Mesendoderm (in vitro differentiated cells): ENCODE results near the gene EPB41L4B.

Source experiments
- DNase-seq: peaks from one replicate; pipeline ENCODE4 v3.0.0; 2013
- H2AK5ac ChIP-seq: 2 replicates; pipeline ENCODE4 v1.6.1; 2013; ENCODE audit warnings: low read length, inconsistent platforms
- H2BK120ac ChIP-seq: 2 replicates; pipeline ENCODE4 v1.6.1; 2013; ENCODE audit warnings: low read depth, mild to moderate bottlenecking, low read length, moderate library complexity, mixed read lengths
- H2BK15ac ChIP-seq: replicated peaks from 2 replicates; pipeline ENCODE4 v1.6.1; 2013; ENCODE audit warnings: low read depth, mild to moderate bottlenecking, moderate library complexity
- H2BK5ac ChIP-seq: 2 replicates; pipeline ENCODE4 v1.6.1; 2013; ENCODE audit warnings: low read length, inconsistent platforms
- H3K18ac ChIP-seq: 2 replicates; pipeline ENCODE4 v1.6.1; 2013; ENCODE audit warnings: mild to moderate bottlenecking, low read length, mixed read lengths
- H3K23ac ChIP-seq: one replicate; pipeline ENCODE4 v1.6.1; 2013; ENCODE audit warnings: low read length
- H3K27ac ChIP-seq: 2 replicates; pipeline ENCODE4 v1.5.1; 2013; ENCODE audit warnings: low read depth, mild to moderate bottlenecking, inconsistent platforms, low read length, moderate library complexity
- H3K27me3 ChIP-seq: 2 replicates; pipeline ENCODE4 v1.6.1; 2013; ENCODE audit warnings: low read length, control low read depth, mild to moderate bottlenecking, inconsistent platforms; ENCODE audit not compliant: insufficient read depth, poor library complexity
- H3K36me3 ChIP-seq: 2 replicates; pipeline ENCODE4 v1.6.1; 2013; ENCODE audit warnings: low read length, inconsistent platforms; ENCODE audit not compliant: control insufficient read depth, insufficient read depth
- H3K4ac ChIP-seq: one replicate; pipeline ENCODE4 v1.6.1; 2013; ENCODE audit warnings: low read depth, mild to moderate bottlenecking, low read length, moderate library complexity
- H3K4me1 ChIP-seq: 2 replicates; pipeline ENCODE4 v1.6.1; 2013; ENCODE audit warnings: low read depth, low read length, inconsistent platforms; ENCODE audit not compliant: control insufficient read depth
- H3K4me2 ChIP-seq: 2 replicates; pipeline ENCODE4 v1.6.1; 2013; ENCODE audit warnings: low read length
- H3K4me3 ChIP-seq: 2 replicates; pipeline ENCODE4 v1.5.1; 2013; ENCODE audit warnings: mild to moderate bottlenecking, low read length
- H3K56ac ChIP-seq: one replicate; pipeline ENCODE4 v1.6.1; 2013; ENCODE audit warnings: low read length
- H3K79me1 ChIP-seq: 2 replicates; pipeline ENCODE4 v1.6.1; 2013; ENCODE audit warnings: low read length, inconsistent platforms
- H3K79me2 ChIP-seq: 2 replicates; pipeline ENCODE4 v1.6.1; 2013; ENCODE audit warnings: mild to moderate bottlenecking, low read length; ENCODE audit not compliant: control insufficient read depth, insufficient read depth
- H3K9ac ChIP-seq: 2 replicates; pipeline ENCODE4 v1.6.1; 2013; ENCODE audit warnings: low read length, inconsistent platforms
- H4K5ac ChIP-seq: one replicate; pipeline ENCODE4 v1.6.1; 2013; ENCODE audit warnings: low read length
- H4K8ac ChIP-seq: one replicate; pipeline ENCODE4 v1.6.1; 2013; ENCODE audit warnings: low read depth, mild to moderate bottlenecking, control low read depth, low read length, moderate library complexity
- WGBS: extraction: QIAGEN DNeasy Blood & Tissue Kit; methylation state at CpG from one replicate; pipeline ENCODE4 v1.1.7; 2013; ENCODE audit warnings: low lambda C conversion rate, missing lambda C conversion rate; ENCODE audit not compliant: insufficient coverage; ENCODE audit errors: extremely low coverage; 5-methylcytosine and 5-hydroxymethylcytosine counted together

EPB41L4B gene

GRCh38 chr9:109149722-109150121 is 171.1 kb downstream of the EPB41L4B start:
- no peak overlapping the region for H2AK5ac ChIP-seq
- no peaks in the 10 kb centered on the region for H3K4me1 ChIP-seq
- DNase-seq = no peak
- H3K27me3 ChIP-seq = no peaks in the 10 kb centered on the region
- H3K23ac ChIP-seq = no peak overlapping the region
- no peaks in the 10 kb centered on the region for H3K36me3 ChIP-seq
- no peak overlapping the region for H3K4ac ChIP-seq
- H3K79me2 ChIP-seq = no peaks in the 10 kb centered on the region
- no CpG with 5 or more reads among the region's 4 CpGs for WGBS
- H3K27ac ChIP-seq = no peak overlapping the region
- no peak overlapping the region for H2BK120ac ChIP-seq
- no peak overlapping the region for H3K18ac ChIP-seq
- no peak overlapping the region for H3K4me2 ChIP-seq
- H3K4me3 ChIP-seq = no peak overlapping the region
- H2BK5ac ChIP-seq = no peak overlapping the region
- H3K9ac ChIP-seq = no peak overlapping the region
- H3K56ac ChIP-seq = no peak overlapping the region
- no peak overlapping the region for H4K8ac ChIP-seq
- no peak overlapping the region for H4K5ac ChIP-seq
- no peaks in the 10 kb centered on the region for H3K79me1 ChIP-seq
- no peak overlapping the region for H2BK15ac ChIP-seq

- Histone ChIP-seq H3K18ac (no peak overlapping the region), H3K4me2 (no peak overlapping the region), H3K9ac (no peak overlapping the region), H3K36me3 (no peaks in the 10 kb centered on the region), H2AK5ac (no peak overlapping the region), H2BK120ac (no peak overlapping the region), H2BK15ac (no peak overlapping the region), H4K8ac (no peak overlapping the region), H3K4me1 (no peaks in the 10 kb centered on the region), H3K56ac (no peak overlapping the region), H3K79me2 (no peaks in the 10 kb centered on the region), H2BK5ac (no peak overlapping the region), H3K4me3 (no peak overlapping the region), H3K4ac (no peak overlapping the region), H3K27me3 (no peaks in the 10 kb centered on the region), H3K23ac (no peak overlapping the region), H4K5ac (no peak overlapping the region), H3K27ac (no peak overlapping the region), H3K79me1 (no peaks in the 10 kb centered on the region)
- DNase-seq = no peak
- no CpG with 5 or more reads among the region's 5 CpGs for WGBS
These were observed 171.8 kb downstream of the EPB41L4B start for GRCh38 chr9:109149089-109149488.

GRCh38 chr9:109145051-109145450 is 175.8 kb downstream of the EPB41L4B start:
- Histone ChIP-seq H3K79me1 (no peaks in the 10 kb centered on the region), H3K27ac (no peak overlapping the region), H3K27me3 (no peaks in the 10 kb centered on the region), H2BK15ac (no peak overlapping the region), H3K79me2 (no peaks in the 10 kb centered on the region), H3K9ac (no peak overlapping the region), H4K5ac (no peak overlapping the region), H3K4me1 (no peaks in the 10 kb centered on the region), H4K8ac (no peak overlapping the region), H3K4ac (no peak overlapping the region), H2BK120ac (no peak overlapping the region), H2AK5ac (no peak overlapping the region), H3K4me2 (no peak overlapping the region), H3K56ac (no peak overlapping the region), H3K23ac (no peak overlapping the region), H3K36me3 (no peaks in the 10 kb centered on the region), H2BK5ac (no peak overlapping the region), H3K18ac (no peak overlapping the region), H3K4me3 (no peak overlapping the region)
- DNase-seq = no peak
- WGBS = no CpG with 5 or more reads among the region's 6 CpGs

- H3K23ac ChIP-seq = no peak overlapping the region
- no peak overlapping the region for H3K4ac ChIP-seq
- H3K4me2 ChIP-seq = no peak overlapping the region
- H2BK5ac ChIP-seq = no peak overlapping the region
- no peaks in the 10 kb centered on the region for H3K4me1 ChIP-seq
- H3K79me2 ChIP-seq = no peaks in the 10 kb centered on the region
- no peak overlapping the region for H2AK5ac ChIP-seq
- no peak overlapping the region for H4K8ac ChIP-seq
- no peak overlapping the region for H2BK120ac ChIP-seq
- no peak overlapping the region for H3K9ac ChIP-seq
- H2BK15ac ChIP-seq = no peak overlapping the region
- H3K79me1 ChIP-seq = no peaks in the 10 kb centered on the region
- WGBS = no CpG with 5 or more reads among the region's 5 CpGs
- H4K5ac ChIP-seq = no peak overlapping the region
- no peak overlapping the region for H3K56ac ChIP-seq
- H3K27me3 ChIP-seq = no peaks in the 10 kb centered on the region
- no peaks in the 10 kb centered on the region for H3K36me3 ChIP-seq
- peak; percentile 71 for DNase-seq
- H3K4me3 ChIP-seq = no peak overlapping the region
- no peak overlapping the region for H3K18ac ChIP-seq
- no peak overlapping the region for H3K27ac ChIP-seq
These were observed 176.8 kb downstream of the EPB41L4B start for GRCh38 chr9:109143881-109144562.

- Histone ChIP-seq H3K36me3 (no peaks in the 10 kb centered on the region), H3K79me2 (no peaks in the 10 kb centered on the region), H4K5ac (no peak overlapping the region), H2AK5ac (no peak overlapping the region), H4K8ac (no peak overlapping the region), H3K27me3 (no peaks in the 10 kb centered on the region), H2BK5ac (no peak overlapping the region), H3K9ac (no peak overlapping the region), H3K4me1 (no peaks in the 10 kb centered on the region), H3K79me1 (no peaks in the 10 kb centered on the region), H3K27ac (no peak overlapping the region), H3K4ac (no peak overlapping the region), H2BK15ac (no peak overlapping the region), H3K18ac (no peak overlapping the region), H3K4me3 (no peak overlapping the region), H3K4me2 (no peak overlapping the region), H2BK120ac (no peak overlapping the region), H3K56ac (no peak overlapping the region), H3K23ac (no peak overlapping the region)
- WGBS = no CpG with 5 or more reads among the region's 5 CpGs
- DNase-seq = no peak
These were observed 179.5 kb downstream of the EPB41L4B start for GRCh38 chr9:109141375-109141774.

GRCh38 chr9:109139851-109140250 is 181.0 kb downstream of the EPB41L4B start:
- Histone ChIP-seq H3K27me3 (no peaks in the 10 kb centered on the region), H2AK5ac (no peak overlapping the region), H3K79me1 (no peaks in the 10 kb centered on the region), H3K4me2 (no peak overlapping the region), H4K5ac (no peak overlapping the region), H2BK15ac (no peak overlapping the region), H3K79me2 (no peaks in the 10 kb centered on the region), H3K56ac (no peak overlapping the region), H4K8ac (no peak overlapping the region), H3K27ac (no peak overlapping the region), H3K4me1 (no peaks in the 10 kb centered on the region), H3K23ac (no peak overlapping the region), H3K9ac (no peak overlapping the region), H3K36me3 (no peaks in the 10 kb centered on the region), H2BK5ac (no peak overlapping the region), H3K18ac (no peak overlapping the region), H3K4ac (no peak overlapping the region), H3K4me3 (no peak overlapping the region), H2BK120ac (no peak overlapping the region)
- no CpG with 5 or more reads among the region's 1 CpG for WGBS
- DNase-seq = peak; percentile 33
